HepG2 (cell line): Measurements from ENCODE around the gene TULP4.

Source experiments
- BHLHE40 ChIP-seq: IDR thresholded peaks from 2 replicates; pipeline ENCODE4 v1.6.1; 2011; ENCODE audit warnings: low read length, improper control_type of control experiment
- CTCF ChIP-seq: sonication (generic); formaldehyde crosslinking; IDR thresholded peaks from 2 replicates; pipeline ENCODE4 v1.5.0; 2020; ENCODE audit warnings: mild to moderate bottlenecking, missing genetic modification reagents, moderate library complexity
- FOXK2 ChIP-seq: fragments of 450-650 bp; IDR thresholded peaks from 2 replicates; pipeline ENCODE4 v1.6.1; 2016
- MXD4 ChIP-seq: IDR thresholded peaks from 2 replicates; pipeline ENCODE4 v1.6.1; 2016; ENCODE audit warnings: mild to moderate bottlenecking, missing biosample characterization, missing genetic modification reagents
- NR3C1 ChIP-seq: sonication (generic); formaldehyde crosslinking; IDR thresholded peaks from 2 replicates; pipeline ENCODE4 v1.4.0; 2020; ENCODE audit warnings: missing genetic modification reagents
- SMARCE1 ChIP-seq: fragments of 450-650 bp; IDR thresholded peaks from 2 replicates; pipeline ENCODE4 v1.6.1; 2017; ENCODE audit warnings: borderline replicate concordance
- TCF12 ChIP-seq, 2 experiments: fragments of 450-650 bp in 1 of 2; sonication (generic) in 1 of 2; formaldehyde crosslinking in 1 of 2; IDR thresholded peaks; 2 replicates each; pipeline versions ENCODE4 v1.6.1 to v1.8.0; 2017 to 2022; ENCODE audit warnings: antibody characterized with exemption in 1 of 2, mild to moderate bottlenecking in 1 of 2, missing genetic modification reagents in 1 of 2, moderate library complexity in 1 of 2
- ZFP36L2 ChIP-seq: sonication (generic); formaldehyde crosslinking; IDR thresholded peaks from 2 replicates; pipeline ENCODE4 v1.4.0; 2020; ENCODE audit warnings: missing genetic modification reagents
- ZNF260 ChIP-seq: sonication (generic); formaldehyde crosslinking; IDR thresholded peaks from 2 replicates; pipeline ENCODE4 v1.4.0; 2020; ENCODE audit warnings: missing genetic modification reagents, low read depth, mild to moderate bottlenecking, borderline replicate concordance
- TF ChIP-seq, protein P1 (sequence below): sonication (generic); formaldehyde crosslinking; IDR thresholded peaks from 2 replicates; pipeline ENCODE4 v1.5.1; 2020; ENCODE audit warnings: missing genetic modification reagents, mild to moderate bottlenecking, borderline replicate concordance

DNA sequence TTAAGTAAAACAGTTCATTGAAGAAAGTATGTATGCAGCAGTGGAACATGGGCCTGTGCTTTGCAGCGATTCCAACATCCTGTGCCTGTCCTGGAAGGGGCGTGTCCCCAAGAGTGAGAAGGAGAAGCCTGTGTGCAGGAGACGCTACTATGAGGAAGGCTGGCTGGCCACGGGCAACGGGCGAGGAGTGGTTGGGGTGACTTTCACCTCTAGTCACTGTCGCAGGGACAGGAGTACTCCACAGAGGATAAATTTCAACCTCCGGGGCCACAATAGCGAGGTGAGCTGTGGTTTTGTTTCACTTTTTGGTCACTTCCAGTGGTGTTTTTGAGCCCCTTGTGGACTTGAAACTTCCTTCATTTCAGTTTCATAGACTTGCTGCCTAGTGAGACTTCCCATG lies 1.7 kb downstream of the TULP4 start:
- TF ChIP-seq SMARCE1 (no peak), NR3C1 (CRISPR knock-in tag) (no peak), MXD4 (CRISPR knock-in tag) (no peak), FOXK2 (no peak), ZNF260 (CRISPR knock-in tag) (no peak), CTCF (CRISPR knock-in tag) (no peak), TCF12 (IDR thresholded peaks at IDR 0.05) (no peak), TCF12 (CRISPR knock-in tag; IDR thresholded peaks at IDR 0.05) (no peak), BHLHE40 (no peak), ZFP36L2 (no peak)
- TF ChIP-seq, protein P1, sequence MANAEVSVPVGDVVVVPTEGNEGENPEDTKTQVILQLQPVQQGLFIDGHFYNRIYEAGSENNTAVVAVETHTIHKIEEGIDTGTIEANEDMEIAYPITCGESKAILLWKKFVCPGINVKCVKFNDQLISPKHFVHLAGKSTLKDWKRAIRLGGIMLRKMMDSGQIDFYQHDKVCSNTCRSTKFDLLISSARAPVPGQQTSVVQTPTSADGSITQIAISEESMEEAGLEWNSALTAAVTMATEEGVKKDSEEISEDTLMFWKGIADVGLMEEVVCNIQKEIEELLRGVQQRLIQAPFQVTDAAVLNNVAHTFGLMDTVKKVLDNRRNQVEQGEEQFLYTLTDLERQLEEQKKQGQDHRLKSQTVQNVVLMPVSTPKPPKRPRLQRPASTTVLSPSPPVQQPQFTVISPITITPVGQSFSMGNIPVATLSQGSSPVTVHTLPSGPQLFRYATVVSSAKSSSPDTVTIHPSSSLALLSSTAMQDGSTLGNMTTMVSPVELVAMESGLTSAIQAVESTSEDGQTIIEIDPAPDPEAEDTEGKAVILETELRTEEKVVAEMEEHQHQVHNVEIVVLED (CRISPR knock-in tag), result no peak
